Measurements from ENCODE around the gene GRID1.

The GRID1 gene

DNA sequence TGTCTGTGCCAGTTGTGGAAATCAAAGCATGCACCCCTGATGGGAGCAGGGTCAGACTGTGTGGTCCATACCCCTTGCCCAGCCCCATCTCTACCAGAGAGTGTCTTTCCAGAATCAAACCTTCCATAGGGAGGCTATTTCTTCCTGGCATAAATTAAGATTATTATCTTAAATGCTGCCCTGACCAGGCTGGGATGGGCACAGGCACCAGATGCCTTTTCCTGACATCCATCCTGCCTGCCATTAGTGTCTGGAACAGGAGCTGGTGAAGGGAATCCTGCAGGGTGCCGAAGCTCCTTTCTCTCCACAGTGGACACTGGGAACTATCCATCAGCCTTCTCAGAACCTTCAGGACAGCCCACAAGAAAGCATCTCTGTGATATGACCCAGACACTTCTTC is 296.3 kb downstream of the GRID1 start:
- DNase-seq = no peak

DNA sequence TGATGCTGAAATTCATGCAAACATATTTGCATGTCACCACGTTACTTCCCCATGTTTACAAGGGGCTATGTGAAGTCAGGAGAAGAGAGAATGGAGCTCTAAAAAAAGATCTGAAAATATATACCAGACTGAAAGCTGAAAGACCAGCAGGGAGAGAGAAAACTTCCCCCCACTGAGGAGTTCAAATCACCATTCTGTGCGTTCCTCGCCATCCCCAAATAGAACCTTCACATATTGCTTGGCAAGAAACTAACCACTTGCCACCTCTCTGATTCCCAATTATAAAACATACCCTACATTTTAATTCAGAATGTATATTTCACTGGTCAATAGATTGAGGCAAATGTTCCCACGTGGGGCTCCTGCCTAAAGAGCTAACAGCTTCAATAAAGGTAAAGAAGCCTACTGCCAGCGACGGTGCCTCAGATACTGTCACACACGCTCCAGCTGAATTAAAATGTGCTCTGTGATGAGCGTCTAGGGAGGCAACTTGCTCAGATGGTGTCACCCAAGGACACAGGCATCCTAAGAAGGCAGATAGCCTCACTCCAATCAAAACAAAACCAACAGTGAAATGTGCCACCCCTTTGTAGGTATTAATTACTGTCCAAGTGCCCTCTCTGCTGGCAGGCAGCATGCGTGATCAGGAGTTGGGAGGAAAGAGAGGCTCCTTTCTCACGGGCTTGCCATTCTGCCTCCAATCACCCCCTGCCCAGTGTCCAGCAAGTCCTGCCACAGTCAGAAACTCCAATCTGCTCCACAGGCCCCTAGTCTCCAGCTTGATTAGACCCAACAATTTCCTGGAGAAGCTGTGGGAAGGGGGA is 298.2 kb downstream of the GRID1 start:
- DNase-seq = no peak

DNA sequence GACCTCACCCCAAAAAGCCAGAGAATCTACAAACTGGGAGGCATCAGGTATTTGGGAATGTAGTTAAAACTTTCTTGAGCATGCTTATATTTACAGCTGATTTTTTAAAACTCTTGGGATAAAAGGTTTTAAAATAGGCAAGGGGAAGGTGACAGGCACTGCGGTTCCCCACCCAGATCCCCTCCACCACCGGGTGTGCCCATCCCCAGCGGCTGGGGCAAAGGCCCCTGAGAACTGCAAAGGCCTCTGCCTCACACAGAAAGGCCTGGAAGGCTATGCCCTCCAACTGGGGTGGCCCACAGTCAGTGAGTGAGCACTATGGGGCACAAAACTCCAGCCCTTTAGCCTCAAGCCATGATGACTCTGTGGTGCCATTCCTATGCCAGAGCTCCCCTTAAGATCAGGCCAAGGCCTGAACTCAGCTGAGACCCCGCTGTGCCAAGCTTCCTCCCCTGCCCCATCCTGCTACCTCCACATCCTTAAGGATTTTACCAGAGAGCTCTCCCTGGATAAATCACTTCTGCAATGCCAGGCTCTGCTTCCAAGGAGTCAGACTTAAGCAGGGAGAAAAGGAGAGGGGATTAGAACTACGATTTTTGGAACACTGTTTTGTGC is 299.1 kb downstream of the GRID1 start:
- no peak for DNase-seq

DNA sequence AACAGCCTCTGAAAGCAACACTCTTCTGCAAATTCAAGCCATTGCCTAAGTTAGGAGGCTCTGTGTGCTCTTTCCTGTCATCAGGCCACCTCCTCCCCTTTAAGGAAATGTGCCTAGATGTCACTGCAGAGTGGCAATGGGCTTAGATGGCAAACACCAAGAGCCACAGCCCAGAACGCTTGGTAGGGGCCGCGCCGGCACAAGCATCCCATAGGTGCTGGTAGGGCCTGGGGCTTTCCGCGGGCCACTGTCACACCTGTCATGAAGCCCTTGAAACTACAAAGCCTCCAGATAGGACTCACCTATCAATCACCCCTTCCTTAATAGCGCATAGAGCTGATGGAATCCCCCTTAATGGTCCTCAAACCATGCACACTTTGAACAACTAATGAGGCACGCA is 299.9 kb downstream of the GRID1 start:
- DNase-seq = no peak

DNA sequence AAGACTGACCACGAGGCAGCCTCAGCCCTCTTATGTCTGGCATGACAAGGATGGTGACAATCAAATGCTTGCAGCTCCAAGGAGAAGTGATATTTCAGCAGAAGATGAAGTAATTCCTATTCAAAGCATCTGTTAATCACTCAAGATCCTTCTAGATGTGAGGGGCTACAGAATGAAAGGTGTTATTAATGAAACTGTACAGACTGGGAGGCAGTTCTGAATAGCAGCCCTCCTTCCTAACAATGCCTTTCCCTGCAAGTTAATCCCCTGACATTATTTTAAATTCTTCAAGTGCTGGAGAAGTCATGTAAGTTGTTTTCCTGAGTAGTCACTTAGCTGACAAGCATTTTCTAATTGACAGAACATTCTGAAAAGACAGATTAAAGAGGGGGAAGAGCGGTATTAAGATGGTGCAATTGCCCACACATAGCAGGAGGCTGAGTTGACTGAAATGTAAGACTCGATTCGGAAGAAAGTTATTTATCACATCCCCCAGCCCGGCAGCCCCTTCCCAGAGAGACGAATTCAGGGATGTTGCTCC is 300.8 kb downstream of the GRID1 start:
- DNase-seq = no peak

DNA sequence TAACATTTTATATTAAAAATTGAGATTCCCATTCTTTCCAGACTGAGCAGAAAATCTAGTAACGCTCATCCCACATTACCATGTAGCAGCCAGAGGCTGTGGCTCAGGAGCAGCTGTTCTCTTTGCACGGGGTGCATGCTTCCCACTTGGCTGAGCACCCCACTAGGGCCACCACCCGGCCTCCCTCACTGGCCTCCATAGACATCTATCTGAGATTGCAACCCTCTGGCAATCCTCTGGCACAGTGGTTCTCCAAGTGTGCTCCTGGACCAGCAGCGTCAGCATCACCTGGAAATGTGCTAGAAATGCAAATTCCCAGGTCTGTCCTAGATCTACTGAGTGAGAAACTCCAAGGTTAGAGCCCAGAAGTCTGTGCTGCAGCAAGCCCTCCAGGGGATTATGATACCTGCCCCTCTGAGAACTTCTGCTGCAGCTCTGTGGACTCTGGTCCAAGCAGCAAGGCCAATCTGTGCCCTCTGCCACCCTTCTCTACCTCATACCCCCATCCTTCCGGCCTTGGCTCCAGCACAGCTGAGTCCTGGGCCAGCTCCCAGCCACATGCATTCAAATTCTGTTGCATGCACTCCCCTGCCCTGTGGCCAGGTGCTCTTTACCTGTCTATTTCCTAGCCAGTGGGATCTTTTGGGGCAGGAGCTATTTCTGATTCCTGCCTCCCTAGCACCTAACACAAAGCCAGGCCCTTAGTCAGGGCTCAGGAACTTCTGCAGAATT is 301.5 kb downstream of the GRID1 start:
- DNase-seq = no peak

DNA sequence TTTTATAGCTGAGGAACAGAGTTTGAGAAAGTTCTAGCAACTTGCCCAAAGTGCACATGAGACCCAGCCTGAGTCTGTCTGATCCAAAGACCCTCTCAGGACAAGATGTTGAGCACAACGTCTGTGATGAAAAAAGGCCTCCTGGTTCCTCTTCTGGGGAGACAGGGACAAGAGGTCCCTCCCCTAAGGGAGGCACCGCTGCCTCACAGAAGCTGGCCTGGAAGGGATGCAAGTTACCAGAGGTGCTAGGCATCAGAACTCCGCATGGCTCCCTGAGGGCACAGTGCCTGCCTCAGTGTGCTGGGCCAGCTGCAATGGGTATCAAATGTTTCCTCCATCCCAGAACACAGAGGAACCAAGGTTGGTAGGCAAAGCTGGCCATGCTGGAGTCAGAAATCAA is 302.4 kb downstream of the GRID1 start:
- DNase-seq = no peak

DNA sequence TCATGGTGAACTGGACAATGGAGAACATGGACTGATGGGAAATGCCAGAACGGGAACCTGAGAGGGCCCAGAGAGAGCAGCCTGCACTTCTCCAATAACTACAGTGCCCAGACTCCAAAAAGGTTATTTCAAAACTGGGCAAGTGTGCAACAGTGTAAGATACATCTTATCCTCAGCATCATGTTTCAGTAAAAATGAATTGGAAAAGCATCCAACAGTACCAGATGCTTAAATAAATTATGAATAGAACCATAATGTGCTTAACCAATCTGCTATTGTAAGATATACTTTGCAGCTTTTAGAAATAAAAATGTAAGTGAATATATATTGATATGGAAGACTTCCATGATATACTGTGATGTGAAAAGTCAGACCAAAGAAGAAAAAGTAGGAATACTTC is 303.3 kb downstream of the GRID1 start:
- no peak for DNase-seq

DNA sequence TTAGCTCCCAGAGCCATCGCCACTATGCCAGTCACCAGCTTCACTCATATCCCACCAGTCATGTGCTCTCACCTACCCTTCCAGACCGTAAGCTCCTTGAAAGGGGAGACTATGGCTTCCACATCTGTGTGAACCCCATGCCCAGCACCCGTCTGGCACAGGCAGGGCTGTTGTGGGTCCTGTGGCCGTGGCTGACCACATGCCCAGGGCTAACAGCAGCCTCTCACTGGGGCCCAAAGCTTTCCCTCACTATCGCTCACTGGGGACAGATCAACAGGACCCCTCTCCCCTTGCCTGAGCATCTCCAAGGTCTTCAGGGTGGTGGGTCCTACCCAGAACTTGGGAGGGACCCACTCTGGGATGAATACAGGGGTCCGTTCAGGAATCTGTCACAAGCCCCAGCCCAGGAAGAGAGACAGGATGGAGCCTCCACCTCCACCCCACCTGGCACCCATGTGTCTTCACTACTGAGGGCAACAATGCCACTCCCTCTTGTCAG is 303.9 kb downstream of the GRID1 start:
- no peak for DNase-seq

DNA sequence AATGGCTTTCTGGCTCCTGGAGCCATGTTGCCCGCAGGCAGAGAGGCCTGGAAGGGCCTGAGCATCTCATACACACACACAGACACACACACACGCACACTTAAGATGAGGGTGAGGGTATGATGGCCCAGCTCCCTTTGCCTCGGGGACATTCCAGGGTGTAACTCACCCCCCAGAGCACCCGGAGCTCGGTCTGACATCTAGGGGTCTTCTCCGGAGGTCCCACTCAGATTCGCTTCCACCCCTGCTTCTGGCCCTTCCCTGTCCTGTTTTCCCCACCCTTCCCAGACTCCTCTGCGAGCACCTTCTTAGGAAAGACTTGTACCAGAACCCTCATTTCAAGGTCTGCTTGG is 304.4 kb downstream of the GRID1 start:
- DNase-seq = no peak

DNA sequence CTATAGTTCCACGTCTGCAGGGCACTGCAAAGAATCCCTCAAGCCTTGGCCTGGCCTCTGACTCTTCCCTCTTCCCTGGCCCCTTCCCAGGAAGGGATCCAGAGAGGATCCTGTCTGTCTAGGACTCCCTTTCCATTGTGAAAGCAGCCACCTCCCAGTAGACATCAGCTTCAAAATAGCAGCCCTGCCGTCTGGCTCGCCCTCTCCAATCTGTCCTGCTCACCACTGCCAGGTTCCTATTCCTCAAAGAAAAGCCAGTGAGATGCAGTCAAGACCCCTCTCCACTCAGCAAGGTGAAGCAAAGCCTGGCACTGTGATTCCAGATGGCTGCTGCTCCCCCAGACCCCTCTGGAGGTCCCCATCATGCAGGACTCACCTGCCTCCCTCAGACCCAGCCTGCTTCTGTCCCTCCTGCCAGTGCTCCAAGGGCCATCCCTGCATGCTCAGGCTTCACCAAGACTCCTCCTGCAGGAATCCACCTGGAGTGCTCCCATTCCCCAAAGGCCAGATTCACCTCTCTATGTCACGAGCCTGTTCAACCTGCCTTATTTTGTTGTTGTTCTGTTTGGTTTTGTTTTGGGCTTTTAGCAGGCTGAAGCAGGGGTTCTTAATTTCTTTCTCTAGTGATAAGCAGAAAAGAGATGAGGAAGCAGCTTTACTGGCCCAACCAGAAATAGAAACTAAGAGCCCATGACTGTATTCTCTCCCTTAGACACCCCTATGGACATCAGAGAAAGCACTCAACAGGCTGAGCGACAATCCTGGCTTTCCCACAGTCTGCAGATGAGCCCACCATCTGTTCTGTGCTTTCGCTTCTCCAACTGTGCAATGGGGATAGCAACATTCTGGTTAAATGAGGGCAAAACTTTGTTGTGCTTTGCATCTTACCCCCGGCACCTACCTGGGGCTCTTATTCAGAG is 305.1 kb downstream of the GRID1 start:
- no peak for DNase-seq

DNA sequence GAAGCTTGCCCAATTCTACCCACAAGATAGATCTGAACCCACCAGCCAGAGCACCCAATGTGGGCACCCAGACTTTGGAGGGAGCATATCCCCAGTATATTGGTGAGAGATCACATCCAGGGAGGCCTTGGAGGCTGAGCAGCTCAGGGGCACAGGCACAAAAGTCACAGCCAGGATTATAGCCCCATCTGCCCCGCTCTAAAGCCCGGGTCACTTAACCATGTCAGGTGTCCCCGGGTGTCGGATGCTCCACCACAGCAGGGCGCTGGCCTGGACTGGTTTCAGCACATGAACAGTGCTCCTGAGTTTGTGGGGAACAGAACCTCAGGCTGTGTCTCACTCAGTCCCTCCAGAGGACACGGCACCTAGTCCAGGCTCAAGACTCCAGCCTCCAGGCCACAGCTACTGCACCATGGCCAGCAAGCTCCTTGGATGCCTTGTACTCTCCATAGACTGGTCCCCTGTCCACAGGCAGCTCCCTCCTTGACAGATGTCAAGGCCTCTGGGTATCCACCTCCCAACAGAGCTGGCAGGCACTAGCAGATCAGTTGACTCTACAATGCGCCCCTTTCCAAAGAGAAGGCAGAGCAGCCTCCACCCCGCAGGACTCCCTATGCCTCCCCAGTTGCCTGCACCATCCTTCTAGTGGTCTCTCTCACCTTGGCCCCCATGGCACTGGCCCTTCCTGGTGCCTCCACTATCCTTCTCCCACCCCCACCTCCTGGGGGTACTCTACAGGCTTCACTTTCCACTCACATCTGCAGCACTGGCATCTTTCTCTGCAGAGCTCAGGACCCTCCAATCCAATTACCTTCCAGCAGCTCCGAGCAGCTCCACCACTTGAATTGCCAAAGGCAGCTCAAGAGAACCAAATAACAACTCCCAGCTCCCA is 306.0 kb downstream of the GRID1 start:
- DNase-seq = no peak

DNA sequence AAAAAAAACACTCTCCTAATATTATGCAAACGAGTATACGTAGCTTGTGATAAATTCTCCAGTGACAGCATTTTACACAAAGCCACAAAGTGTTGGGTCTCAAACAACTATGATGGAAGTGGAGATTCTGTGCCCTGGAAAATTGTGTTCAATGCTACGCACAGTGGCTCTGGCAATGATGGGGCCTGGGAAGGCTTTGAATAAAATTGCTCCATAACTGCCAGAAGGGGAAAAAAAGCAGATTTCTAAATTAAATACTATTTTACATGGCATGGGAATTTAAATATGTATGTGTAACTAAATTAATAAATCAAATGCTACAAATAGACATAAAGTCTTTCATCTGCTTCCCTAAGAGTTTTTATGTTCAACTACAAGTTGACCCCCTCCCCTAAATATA is 306.7 kb downstream of the GRID1 start:
- DNase-seq = no peak

DNA sequence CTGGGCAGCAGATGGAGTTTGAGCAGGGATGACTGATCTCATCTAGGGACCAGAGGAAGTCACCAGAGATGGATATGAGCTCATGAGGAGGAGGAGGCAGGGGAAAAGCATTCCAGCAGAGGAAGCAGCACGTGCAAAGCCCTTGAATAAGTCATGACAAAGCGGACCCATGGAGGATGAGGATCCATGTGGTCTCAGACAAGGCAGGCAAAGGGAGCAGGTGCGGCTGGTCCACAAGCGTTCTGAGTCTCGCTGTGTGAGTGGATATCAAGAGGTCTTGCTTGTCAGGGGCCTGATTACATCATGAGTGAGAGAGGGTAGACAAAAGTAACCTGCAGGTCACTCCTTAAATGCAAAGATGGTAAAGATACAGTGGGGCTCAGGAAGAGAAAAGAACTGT is 307.6 kb downstream of the GRID1 start:
- DNase-seq = no peak

DNA sequence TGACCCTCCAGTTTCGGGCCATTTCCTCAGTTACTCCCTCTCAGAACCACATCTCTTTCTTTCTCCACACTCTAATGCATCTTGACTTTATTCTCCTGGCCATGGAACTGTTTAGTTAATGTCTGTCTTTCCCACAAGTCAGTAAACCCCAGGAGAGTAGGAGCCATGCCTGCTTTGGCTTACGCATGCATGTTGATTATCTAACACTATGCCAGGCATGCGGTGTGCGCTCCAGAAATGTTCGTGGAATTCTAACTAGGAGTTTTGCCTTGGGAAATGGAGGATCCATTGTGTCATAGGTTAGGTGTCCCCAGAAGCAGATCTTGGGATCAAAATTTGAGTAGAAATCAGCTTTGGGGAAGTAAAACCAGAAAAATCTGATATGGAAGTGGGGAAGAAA is 308.9 kb downstream of the GRID1 start:
- no peak for DNase-seq

DNA sequence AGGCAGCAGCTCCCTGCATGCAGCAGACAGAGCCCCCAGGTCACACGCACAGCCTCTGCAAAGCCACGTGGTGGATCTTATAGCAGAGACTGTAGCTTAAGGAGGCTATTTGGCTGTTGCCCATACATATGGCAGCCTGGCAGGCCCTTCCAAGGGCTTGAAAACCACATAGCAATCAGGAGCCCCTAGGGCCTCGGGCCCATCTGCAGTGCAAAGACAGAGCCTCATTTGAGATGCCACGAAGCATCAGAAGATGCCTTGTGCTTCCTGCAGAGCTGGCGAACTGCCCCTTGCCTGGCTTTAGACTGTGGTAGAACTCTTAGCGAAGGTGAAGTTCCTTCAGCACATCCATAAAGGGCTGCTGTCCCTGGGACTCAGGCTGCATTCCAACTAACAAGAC is 309.9 kb downstream of the GRID1 start:
- no peak for DNase-seq

DNA sequence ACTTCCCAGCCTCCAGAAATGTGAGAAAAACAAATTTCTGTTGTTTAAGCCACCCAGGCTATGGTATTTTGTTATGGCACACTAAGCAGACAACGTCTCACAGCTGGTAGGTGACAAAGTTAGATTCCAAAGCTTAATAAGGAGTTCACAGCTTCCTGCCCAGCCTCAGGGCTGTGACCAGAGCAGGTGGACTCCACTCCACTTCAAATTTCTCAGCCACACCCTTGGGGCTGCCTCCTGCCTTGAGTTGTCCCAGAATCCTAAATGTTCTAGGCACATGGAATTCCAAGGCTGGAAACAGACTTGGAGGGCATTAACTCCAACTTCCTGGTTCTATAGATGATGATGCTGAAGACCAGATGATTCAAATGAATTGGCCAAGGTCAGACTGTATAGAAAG is 310.7 kb downstream of the GRID1 start:
- DNase-seq = no peak

DNA sequence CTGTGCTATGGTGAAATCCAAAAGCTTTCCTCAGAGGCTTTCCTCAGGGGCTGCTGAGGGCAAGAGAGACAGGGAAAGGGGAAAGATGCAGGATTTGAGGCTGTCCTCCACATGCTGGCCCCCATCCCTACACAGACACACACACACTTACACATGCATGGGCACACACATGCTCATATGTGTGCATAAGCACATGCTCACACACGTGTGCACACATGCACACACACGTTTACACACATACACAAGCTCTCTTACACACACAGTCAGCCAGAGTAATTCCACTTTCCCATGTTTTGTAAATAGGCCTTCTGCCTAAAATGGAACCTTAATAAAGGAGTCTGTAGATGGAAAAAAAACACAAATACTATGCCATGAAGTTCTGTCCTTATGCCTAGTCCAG is 312.9 kb downstream of the GRID1 start:
- no peak for DNase-seq

DNA sequence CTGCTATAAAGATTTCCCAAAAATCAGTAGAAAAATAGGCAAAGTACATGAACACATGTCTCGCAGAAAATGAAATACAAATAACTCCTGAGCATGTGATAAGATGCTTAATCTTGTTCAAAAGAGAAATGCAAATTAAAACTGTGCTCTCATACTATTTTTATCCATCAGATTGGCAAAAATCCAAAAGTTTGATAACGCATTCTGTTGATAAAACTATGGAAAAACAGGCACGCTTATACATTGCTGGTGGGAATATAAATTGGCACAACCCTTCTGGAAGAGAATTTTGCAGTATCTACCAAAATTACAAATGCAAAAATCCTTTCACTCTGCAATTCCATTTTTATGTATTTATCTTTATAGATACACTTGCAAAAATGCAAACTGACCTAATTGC is 315.0 kb downstream of the GRID1 start:
- no peak for DNase-seq

DNA sequence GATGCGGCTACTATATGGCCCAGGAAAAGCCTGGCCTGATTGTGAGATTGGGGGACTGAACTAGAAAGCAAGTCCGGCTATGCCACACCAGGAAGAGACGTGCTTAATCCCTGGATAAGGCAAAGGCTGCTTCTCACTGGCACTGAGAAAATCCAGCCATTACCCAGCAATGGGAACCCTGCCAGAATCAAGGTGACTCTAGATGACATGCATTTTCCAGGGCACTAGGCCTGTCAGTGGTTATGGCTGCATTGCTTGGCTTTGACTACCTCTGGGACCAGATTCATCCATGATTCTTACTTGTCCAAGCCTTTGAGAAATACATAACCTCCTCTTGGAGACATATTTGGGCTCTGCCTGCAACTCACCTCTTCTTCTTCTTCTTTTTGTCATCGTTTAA is 317.2 kb downstream of the GRID1 start:
- no peak for DNase-seq

DNA sequence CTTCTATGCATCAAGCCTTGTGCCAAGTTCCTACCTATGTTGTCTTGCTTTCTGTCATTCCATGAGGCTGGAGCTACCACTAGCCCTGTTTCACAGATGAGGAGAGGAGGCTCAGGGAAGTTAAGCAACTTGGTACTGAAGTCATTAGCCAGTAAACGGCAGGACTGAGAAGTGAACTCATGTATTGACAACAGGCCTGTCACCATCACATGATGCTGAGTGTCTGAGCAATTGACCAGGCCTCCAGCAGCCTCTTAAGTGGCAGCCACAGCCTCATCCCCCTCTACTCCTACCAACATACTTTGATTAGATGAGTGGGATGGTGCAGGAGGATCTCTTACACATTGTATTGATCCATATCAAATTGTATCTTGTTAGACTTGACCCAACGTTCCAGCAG is 317.6 kb downstream of the GRID1 start:
- DNase-seq = no peak

DNA sequence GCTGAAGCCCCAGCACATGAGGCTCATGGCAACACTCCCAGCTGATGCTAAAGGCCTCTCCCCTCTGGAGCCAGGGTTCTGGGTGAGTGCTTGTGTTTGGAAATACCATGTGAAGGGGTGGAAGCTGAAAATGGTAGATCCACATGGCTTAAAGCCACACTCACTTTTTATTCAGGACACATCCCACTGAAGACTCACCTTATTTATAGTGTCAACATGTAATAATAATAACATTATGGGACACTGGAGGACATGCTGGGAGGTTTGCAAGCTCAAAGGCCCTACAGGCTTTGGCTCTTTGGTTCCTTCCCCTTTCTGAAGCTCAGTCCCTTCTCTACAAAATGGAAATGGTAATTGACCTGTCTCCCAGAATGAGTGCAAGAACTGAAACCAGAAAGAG is 318.0 kb downstream of the GRID1 start:
- no peak for DNase-seq
